Thoracic aorta (tissue), 2 donors: ENCODE data around the gene PCDHGB5. TPM values are rescaled to one million over a fixed set of nuclear protein-coding genes. Genes with fewer than 3 reads are reported as not detected.
"Not testable (repeated sequence)": the region's sequence is repeated elsewhere in the genome, so short reads cannot be mapped to it uniquely, and the experiment has no call there.

ENCODE experiments used
- ATAC-seq: fragments of 150-250 bp; one replicate; pipeline ENCODE4 v1.8.0; 2017; ENCODE audit warnings: low read depth; ENCODE audit not compliant: insufficient number of reproducible peaks, low FRiP score
- DNase-seq: peaks from one replicate; pipeline ENCODE4 v3.0.0-alpha.2; 2020; ENCODE audit warnings: low spot score
- H3K27ac ChIP-seq, 2 donors: fragments of 200-600 bp; sonication (generic); 1 replicate in 1 of 2; 2 replicates in 1 of 2; pipeline ENCODE4 v1.5.1; 2016; ENCODE audit warnings: mild to moderate bottlenecking in 2 of 2, moderate library complexity in 2 of 2
- H3K27me3 ChIP-seq: fragments of 200-600 bp; sonication (generic); replicated peaks from 2 replicates; pipeline ENCODE4 v1.6.0; 2016; ENCODE audit warnings: mild to moderate bottlenecking; ENCODE audit not compliant: insufficient read depth
- H3K36me3 ChIP-seq: fragments of 200-600 bp; sonication (generic); one replicate; pipeline ENCODE4 v1.5.1; 2016
- H3K4me1 ChIP-seq, 2 donors: fragments of 200-600 bp; sonication (generic); 1 replicate in 1 of 2; 2 replicates in 1 of 2; pipeline versions ENCODE4 v1.5.1 to v1.6.0; 2016; ENCODE audit warnings: low read depth in 2 of 2, mild to moderate bottlenecking in 1 of 2; ENCODE audit not compliant: control insufficient read depth in 1 of 2
- H3K4me3 ChIP-seq: fragments of 200-600 bp; sonication (generic); 2 replicates; pipeline ENCODE4 v1.5.1; 2016; ENCODE audit warnings: mild to moderate bottlenecking
- H3K9me3 ChIP-seq: fragments of 200-600 bp; sonication (generic); 2 replicates; pipeline ENCODE4 v1.5.1; 2016
- CTCF ChIP-seq: fragments of 200-600 bp; sonication (generic); IDR thresholded peaks from one replicate; pipeline ENCODE4 v1.5.1; 2019; ENCODE audit warnings: antibody characterized with exemption
- total RNA-seq, 2 donors: library from RNA; depleted of rRNA; stranded (reverse); fragments of >200 nt; gene quantifications; one replicate each; pipeline versions ENCODE4 v1.1.0 to v1.2.3, GENCODE V29; 2016

The PCDHGB5 gene
- total RNA-seq, 2 donors from 2014 or later, result 20.8 to 26.3 TPM

GRCh38 chr5:141413540-141414069, 15.9 kb downstream of the PCDHGB5 start:
- no peak overlapping the region for H3K27ac ChIP-seq
- no peaks in the 10 kb centered on the region for H3K4me1 ChIP-seq
- no peaks in the 10 kb centered on the region for H3K27me3 ChIP-seq
- DNase-seq (no peak), ATAC-seq (no peak)
- H3K4me3 ChIP-seq, result peak overlapping the region; percentile 66
- H3K9me3 ChIP-seq, result peaks cover 97% of the 10 kb centered on the region
- no peak for TF ChIP-seq CTCF
- H3K36me3 ChIP-seq, result no peaks in the 10 kb centered on the region

- not testable (repeated sequence) for H3K27me3 ChIP-seq, DNase-seq, ATAC-seq, H3K4me1 ChIP-seq, H3K27ac ChIP-seq, H3K36me3 ChIP-seq
- Histone ChIP-seq H3K9me3 (peaks cover 97% of the 10 kb centered on the region), H3K4me3 (peak overlapping the region; percentile 24)
These were observed 17.0 kb downstream of the PCDHGB5 start for GRCh38 chr5:141414548-141415274.

- Histone ChIP-seq H3K9me3 (peaks cover 97% of the 10 kb centered on the region), H3K4me3 (peak overlapping the region; percentile 24)
- not testable (repeated sequence) for ATAC-seq, H3K4me1 ChIP-seq, H3K27ac ChIP-seq, DNase-seq, H3K36me3 ChIP-seq, H3K27me3 ChIP-seq
These were observed 17.5 kb downstream of the PCDHGB5 start for GRCh38 chr5:141415275-141415618.

GRCh38 chr5:141417494-141418172, 19.9 kb downstream of the PCDHGB5 start, which contains the start of gene PCDHGB7:
TSS of gene PCDHGB7 (plus strand) at chr5:141417677. CDS start at chr5:141417860, 183 bp downstream.
- H3K4me1 ChIP-seq, ATAC-seq, H3K27me3 ChIP-seq, DNase-seq, H3K27ac ChIP-seq, H3K36me3 ChIP-seq: not testable (repeated sequence)
- Histone ChIP-seq H3K9me3 (peaks cover 97% of the 10 kb centered on the region), H3K4me3 (peak within 1 kb of the TSS; percentile 65)
- TF ChIP-seq CTCF, result peak; percentile 53

- no peaks in the 10 kb centered on the region for H3K4me1 ChIP-seq
- no peaks in the 10 kb centered on the region for H3K36me3 ChIP-seq
- DNase-seq, result no peak
- H3K4me3 ChIP-seq, result peak overlapping the region; percentile 33
- peaks cover 98% of the 10 kb centered on the region for H3K9me3 ChIP-seq
- no peak for ATAC-seq
- no peak for TF ChIP-seq CTCF
- no peak overlapping the region for H3K27ac ChIP-seq
- H3K27me3 ChIP-seq, result no peaks in the 10 kb centered on the region
These were observed 21.5 kb downstream of the PCDHGB5 start for GRCh38 chr5:141419074-141419880.
